NCI-H2196 treated with DMSO at 0.1 percent for 48 hours (cell line): Measurements from ENCODE around the gene MDFIC2.

Experiments
- DNase-seq: peaks from one replicate; lab custom pipeline; 2025; ENCODE audit not compliant: unreplicated experiment; lab: John Stamatoyannopoulos, UW

Gene MDFIC2

DNA sequence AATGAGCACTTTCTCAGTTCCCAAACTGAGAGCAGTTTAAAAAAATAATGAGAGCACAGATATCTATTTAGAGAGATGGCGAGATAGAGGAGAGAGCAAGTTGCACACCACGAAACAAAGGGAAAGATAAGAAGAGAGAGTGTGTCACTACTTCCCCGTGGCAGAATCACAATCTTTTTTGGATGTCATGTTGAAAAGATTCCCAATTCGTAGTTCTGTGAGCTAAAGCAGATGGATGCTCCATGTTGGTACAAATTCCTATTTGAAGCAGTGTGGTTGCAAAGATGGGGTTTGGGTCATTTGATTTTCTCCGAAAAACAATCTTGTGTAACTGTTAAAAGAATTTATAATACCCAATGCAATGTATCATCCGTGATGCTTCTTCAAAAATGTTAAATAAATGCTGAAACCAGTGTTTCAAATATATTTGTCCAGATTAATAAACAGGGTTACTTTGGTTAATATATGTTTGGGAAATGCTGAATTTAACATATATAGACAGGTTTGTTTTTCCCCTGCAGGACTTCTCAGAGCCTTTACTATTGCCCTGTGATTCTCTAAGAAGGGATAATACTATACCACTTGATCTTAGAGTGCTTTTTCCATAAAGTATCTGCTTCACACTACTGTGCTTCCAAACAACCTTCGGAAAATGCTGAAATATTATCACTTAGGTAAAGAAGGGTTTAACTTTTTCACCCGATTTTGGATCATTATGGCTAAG is 128.5 kb downstream of the MDFIC2 start:
- no peak for DNase-seq

DNA sequence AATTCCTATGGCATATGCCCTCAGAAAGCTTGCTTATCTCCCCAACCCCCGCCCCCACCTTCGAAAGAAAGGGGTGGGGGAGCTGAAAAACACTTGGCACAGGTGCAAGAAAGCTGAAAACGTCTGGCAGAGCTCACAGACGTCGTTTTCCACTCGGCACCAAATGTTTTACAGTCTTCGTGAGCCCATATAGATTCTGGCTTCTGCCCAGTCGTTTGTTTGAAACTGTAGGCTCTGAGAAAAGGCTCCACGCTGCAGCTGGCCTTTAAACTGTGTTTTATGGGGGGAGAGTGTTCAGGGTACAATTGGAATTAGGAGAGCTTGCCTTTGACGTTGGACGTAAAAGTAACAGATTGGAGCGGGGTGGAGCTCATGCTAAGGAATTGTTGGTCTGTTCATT is 130.3 kb downstream of the MDFIC2 start:
- no peak for DNase-seq

DNA sequence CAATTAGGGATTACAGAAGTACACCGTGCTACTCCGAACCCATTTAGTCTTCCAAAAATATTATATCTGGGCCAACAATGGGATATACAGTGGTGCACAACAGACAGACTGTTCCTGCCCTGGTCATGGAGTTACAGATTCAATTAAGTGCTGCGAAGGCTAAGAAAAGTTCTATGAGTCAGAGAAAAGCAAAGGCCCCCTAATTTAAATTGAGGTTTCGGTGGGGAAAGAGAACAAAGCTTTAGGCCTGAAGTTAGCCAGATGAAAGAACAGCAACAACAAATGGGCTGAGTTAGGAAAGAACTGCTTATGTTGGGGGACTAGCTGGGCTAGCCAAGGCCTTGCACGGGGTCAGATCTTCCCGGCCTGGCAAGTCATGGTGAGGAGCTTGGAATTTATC is 131.8 kb downstream of the MDFIC2 start:
- DNase-seq: no peak

DNA sequence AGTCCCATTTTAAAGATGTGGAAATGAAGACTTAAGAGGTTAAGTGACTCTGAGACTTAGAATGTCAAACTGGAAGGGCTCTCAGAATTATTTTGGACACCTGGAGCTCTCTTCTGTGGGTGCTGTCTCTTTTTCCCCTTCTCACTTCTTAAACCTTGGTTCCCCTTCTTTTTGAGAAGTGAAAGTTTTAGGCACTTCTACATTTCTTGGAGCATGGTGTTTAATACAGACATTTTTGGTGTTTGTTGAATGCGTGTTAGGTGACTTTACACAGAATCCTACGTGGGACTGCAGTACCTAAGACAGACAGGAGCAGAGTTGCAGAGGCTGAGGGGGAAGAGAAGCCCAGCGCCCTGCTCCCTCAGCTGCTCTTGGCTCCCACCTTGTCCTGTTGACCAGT is 133.3 kb downstream of the MDFIC2 start:
- no peak for DNase-seq

DNA sequence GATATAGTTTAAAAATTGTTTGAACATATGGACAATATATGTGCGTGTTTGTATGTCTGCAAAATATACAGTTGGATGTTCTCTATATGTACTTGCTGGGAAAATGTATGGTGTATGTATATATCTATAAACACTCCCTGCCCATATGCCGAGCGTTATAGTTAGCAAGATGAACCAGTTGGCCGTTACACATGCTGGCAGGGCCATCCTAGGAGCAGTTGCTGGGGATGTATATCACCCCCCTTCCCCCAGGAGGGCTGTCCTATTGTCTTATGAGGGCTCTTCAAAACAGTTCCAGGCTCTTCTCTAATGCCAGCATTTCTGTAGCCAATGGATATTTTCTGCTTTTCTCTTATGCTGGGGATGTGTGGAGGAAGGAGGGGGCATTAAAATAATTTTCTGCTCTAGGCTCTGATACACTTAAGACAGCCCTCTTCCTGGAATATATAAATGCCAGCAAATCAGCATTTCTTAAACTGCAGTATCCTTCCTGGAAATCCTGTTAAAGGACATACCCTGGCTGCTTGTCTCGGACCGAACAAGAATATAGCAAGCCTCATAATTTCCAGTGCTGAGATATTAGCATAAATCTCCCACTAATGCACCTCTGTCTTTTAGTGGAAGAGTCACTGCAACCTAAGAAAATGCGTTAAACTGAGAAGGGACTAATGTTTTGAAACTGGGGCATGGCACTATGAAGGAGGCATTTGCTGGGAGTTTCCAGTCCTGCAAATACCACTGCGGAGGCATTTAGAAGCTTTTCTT is 134.4 kb downstream of the MDFIC2 start:
- DNase-seq: no peak

DNA sequence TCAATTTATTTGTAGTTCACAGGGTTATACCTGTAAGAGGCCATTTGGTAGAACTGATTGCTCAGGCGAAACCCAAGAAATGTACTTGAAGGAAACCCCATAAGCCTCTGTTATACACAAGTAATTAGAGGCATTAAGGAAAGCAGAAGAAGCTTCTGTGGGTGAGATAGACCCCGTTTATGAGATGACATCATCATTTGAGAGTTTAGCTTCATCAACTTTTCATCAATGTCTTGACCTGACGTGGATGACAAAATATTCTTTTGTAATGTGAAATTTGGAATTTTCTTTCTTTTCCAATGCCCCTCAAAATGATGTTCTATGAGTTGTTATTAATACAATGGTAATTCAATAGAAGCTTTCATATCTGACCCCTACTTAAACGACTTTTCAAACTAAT is 136.2 kb downstream of the MDFIC2 start:
- DNase-seq: no peak

DNA sequence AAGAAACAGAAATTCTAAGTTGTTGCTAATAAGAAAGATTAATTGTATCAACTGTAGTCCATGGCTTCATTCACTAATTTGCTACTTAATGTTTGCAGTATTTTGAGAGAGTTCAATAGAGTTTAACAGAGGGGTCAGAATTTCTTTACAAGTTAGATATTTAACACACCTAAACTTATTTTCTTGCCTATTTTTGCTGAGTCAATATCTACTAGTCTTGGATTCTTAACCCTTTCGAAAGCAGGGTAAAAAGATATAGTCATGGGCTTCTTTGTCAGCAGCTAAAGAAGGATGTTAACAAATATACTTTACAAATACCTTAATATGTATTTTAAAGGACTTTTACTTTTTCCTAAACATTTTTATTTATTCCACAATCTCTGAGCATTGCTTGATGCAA is 155.6 kb downstream of the MDFIC2 start:
- DNase-seq: no peak

DNA sequence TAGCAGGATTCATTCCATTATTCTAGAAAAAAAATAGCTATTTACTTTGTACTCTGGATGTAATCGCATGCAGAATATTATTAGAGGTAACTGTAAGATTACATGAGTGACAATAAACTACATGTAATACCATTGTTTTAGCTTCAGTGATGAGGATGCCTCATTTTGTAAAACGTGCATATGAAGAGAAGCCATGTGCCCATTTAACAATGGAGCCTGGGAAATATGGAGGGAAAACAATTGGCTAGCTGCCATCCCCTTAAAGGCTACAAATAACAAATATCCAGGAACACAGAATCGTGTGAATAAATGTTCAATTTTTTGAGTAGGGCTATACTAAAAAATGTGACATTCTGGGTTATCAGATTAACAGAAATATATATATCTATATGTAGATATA is 161.8 kb downstream of the MDFIC2 start:
- no peak for DNase-seq

DNA sequence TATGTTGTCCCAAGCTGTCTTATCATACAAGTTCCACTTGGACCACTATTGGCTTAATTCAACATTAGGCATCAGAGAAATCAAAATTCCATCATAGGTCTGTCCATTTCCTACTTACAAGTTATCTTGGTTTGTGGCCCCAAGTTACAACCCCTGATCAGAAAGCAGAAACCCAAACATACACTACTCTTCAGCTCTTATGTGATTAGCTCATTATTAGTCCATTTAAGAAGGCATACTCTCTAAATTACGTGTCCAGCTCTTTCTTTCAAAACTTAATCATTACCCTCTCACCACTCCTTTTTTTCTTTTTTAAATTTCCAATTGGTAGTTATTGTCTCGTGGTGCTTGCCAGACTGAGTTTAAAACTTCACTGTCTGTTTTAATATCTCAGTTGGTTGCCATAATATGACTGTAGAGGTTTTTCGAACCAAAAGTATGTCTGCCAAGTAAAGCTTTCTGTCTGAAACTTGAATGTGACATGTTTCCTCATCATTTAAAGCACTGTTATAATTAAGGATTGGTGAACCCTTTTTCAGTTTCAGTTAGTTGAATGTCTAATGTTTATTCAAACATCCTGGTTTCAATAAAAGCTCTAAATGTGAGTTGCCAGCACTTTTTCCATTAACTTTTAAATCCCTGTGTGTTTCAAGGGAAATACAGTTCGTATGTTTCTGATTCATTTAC is 162.6 kb downstream of the MDFIC2 start:
- DNase-seq: no peak
